Neural progenitor cell (in vitro differentiated cells): ENCODE data around the gene FIP1L1. TPM values are rescaled to one million over a fixed set of nuclear protein-coding genes. Genes with fewer than 3 reads are reported as not detected.

Source experiments
- DNase-seq: peaks from one replicate; pipeline ENCODE4 v3.0.0-alpha.2; 2016; ENCODE audit warnings: low spot score
- H2AFZ ChIP-seq: fragments of 200-600 bp; sonication (generic); replicated peaks from 2 replicates; pipeline ENCODE4 v1.6.1; 2016; ENCODE audit warnings: antibody characterized with exemption
- H3F3A ChIP-seq: fragments of 200-600 bp; sonication (generic); 2 replicates; pipeline ENCODE4 v1.6.1; 2016; ENCODE audit warnings: antibody characterized with exemption, low read depth
- H3K27ac ChIP-seq: fragments of 200-600 bp; sonication (generic); 2 replicates; pipeline ENCODE4 v1.5.1; 2016; ENCODE audit warnings: mild to moderate bottlenecking
- H3K27me3 ChIP-seq: fragments of 200-600 bp; sonication (generic); 2 replicates; pipeline ENCODE4 v1.6.1; 2016; ENCODE audit warnings: mild to moderate bottlenecking, moderate library complexity
- H3K36me3 ChIP-seq: fragments of 200-600 bp; sonication (generic); 2 replicates; pipeline ENCODE4 v1.5.1; 2016
- H3K4me1 ChIP-seq: fragments of 200-600 bp; sonication (generic); 2 replicates; pipeline ENCODE4 v1.6.1; 2016; ENCODE audit warnings: mixed run types
- H3K4me2 ChIP-seq: fragments of 200-600 bp; sonication (generic); 2 replicates; pipeline ENCODE4 v1.6.1; 2016
- H3K4me3 ChIP-seq: fragments of 200-600 bp; sonication (generic); 2 replicates; pipeline ENCODE4 v1.5.1; 2016
- H3K79me2 ChIP-seq: fragments of 200-600 bp; sonication (generic); 2 replicates; pipeline ENCODE4 v1.6.1; 2016; ENCODE audit warnings: low read depth
- H3K9ac ChIP-seq: fragments of 200-600 bp; sonication (generic); 2 replicates; pipeline ENCODE4 v1.6.1; 2016
- H3K9me3 ChIP-seq: fragments of 200-600 bp; sonication (generic); 2 replicates; pipeline ENCODE4 v1.5.1; 2016; ENCODE audit warnings: low read depth
- H4K20me1 ChIP-seq: fragments of 200-600 bp; sonication (generic); 2 replicates; pipeline ENCODE4 v1.6.1; 2016; ENCODE audit warnings: low read depth
- H3K27ac Mint-ChIP-seq: 3 replicates; pipeline ENCODE4 v1.8.0; 2021; ENCODE audit warnings: mixed read lengths
- H3K27me3 Mint-ChIP-seq: 2 replicates; pipeline ENCODE4 v1.8.0; 2022; ENCODE audit warnings: low read depth, mild to moderate bottlenecking, inconsistent platforms, moderate library complexity, mixed read lengths; ENCODE audit not compliant: insufficient read depth
- H3K36me3 Mint-ChIP-seq: 3 replicates; pipeline ENCODE4 v1.8.0; 2021; ENCODE audit warnings: mixed read lengths
- H3K4me1 Mint-ChIP-seq: 3 replicates; pipeline ENCODE4 v1.8.0; 2021; ENCODE audit warnings: mixed read lengths
- H3K4me3 Mint-ChIP-seq: 3 replicates; pipeline ENCODE4 v1.8.0; 2021; ENCODE audit warnings: mild to moderate bottlenecking, moderate library complexity, mixed read lengths
- H3K9me3 Mint-ChIP-seq: 3 replicates; pipeline ENCODE4 v1.8.0; 2020; ENCODE audit warnings: mixed read lengths
- EZH2 ChIP-seq: fragments of 200-600 bp; sonication (generic); IDR thresholded peaks from 2 replicates; pipeline ENCODE4 v1.6.1; 2017; ENCODE audit warnings: antibody characterized with exemption, mild to moderate bottlenecking, moderate library complexity
- EZH2phosphoT487 ChIP-seq: fragments of 200-600 bp; sonication (generic); IDR thresholded peaks from 2 replicates; pipeline ENCODE4 v1.6.1; 2017; ENCODE audit warnings: antibody characterized with exemption
- total RNA-seq: library from RNA; depleted of rRNA; stranded (reverse); fragments of >200 nt; gene quantifications from 2 replicates; pipeline ENCODE4 v1.2.3, GENCODE V29; 2015; ENCODE audit warnings: low replicate concordance
- TF ChIP-seq, protein P1 (sequence below): fragments of 200-600 bp; sonication (generic); IDR thresholded peaks from 2 replicates; pipeline ENCODE4 v1.5.1; 2017; ENCODE audit warnings: antibody characterized with exemption, mild to moderate bottlenecking

Gene FIP1L1
- total RNA-seq, 1 donor from 2014 or later, result 88.5 TPM

DNA sequence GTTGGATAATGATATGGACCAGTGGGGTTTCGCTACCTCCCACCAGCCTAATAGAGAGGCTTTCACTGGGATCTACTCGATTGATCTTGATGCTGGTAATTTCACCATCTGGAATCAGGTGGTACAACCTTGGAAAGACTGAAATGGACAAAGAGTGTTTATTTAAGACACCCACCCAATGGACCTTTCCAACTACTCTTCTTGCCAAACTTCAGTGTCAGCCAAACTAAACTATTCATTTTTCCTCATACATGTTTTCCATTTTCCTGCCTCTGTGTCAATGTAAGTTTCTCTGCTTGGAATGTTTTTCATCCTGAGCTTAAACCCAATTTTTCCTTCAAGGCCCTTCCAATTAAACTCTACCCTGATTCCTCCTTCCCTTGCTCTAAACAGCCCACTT lies 121.3 kb downstream of the FIP1L1 start:
- Histone ChIP-seq H3K9me3 (no peaks in the 10 kb centered on the region), H2AFZ (no peak overlapping the region), H3K4me1 (peaks cover 14% of the 10 kb centered on the region), H4K20me1 (no peaks in the 10 kb centered on the region), H3K36me3 (no peaks in the 10 kb centered on the region), H3F3A (no peaks in the 10 kb centered on the region), H3K27ac (no peak overlapping the region), H3K79me2 (no peaks in the 10 kb centered on the region), H3K9ac (no peak overlapping the region), H3K27me3 (no peaks in the 10 kb centered on the region), H3K4me3 (no peak overlapping the region), H3K4me2 (no peak overlapping the region)
- H3K4me1 Mint-ChIP-seq, result peaks cover 7% of the 10 kb centered on the region
- H3K9me3 Mint-ChIP-seq, result no peaks in the 10 kb centered on the region
- H3K4me3 Mint-ChIP-seq, result no peak overlapping the region
- H3K36me3 Mint-ChIP-seq, result no peaks in the 10 kb centered on the region
- DNase-seq, result no peak
- H3K27ac Mint-ChIP-seq, result no peak overlapping the region
- no peaks in the 10 kb centered on the region for H3K27me3 Mint-ChIP-seq
- TF ChIP-seq EZH2 (no peak), EZH2phosphoT487 (no peak)
- TF ChIP-seq, protein P1, sequence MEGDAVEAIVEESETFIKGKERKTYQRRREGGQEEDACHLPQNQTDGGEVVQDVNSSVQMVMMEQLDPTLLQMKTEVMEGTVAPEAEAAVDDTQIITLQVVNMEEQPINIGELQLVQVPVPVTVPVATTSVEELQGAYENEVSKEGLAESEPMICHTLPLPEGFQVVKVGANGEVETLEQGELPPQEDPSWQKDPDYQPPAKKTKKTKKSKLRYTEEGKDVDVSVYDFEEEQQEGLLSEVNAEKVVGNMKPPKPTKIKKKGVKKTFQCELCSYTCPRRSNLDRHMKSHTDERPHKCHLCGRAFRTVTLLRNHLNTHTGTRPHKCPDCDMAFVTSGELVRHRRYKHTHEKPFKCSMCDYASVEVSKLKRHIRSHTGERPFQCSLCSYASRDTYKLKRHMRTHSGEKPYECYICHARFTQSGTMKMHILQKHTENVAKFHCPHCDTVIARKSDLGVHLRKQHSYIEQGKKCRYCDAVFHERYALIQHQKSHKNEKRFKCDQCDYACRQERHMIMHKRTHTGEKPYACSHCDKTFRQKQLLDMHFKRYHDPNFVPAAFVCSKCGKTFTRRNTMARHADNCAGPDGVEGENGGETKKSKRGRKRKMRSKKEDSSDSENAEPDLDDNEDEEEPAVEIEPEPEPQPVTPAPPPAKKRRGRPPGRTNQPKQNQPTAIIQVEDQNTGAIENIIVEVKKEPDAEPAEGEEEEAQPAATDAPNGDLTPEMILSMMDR, result no peak

- Histone ChIP-seq H3K4me3 (no peak overlapping the region), H3K27me3 (no peaks in the 10 kb centered on the region), H3K79me2 (no peaks in the 10 kb centered on the region), H3K36me3 (no peaks in the 10 kb centered on the region), H3F3A (no peaks in the 10 kb centered on the region), H3K4me1 (peaks cover 14% of the 10 kb centered on the region), H3K4me2 (no peak overlapping the region), H4K20me1 (no peaks in the 10 kb centered on the region), H3K9me3 (no peaks in the 10 kb centered on the region), H3K9ac (no peak overlapping the region), H3K27ac (no peak overlapping the region), H2AFZ (no peak overlapping the region)
- Mint-ChIP-seq H3K4me3 (no peak overlapping the region), H3K4me1 (peaks cover 7% of the 10 kb centered on the region), H3K27me3 (no peaks in the 10 kb centered on the region), H3K36me3 (no peaks in the 10 kb centered on the region), H3K27ac (no peak overlapping the region), H3K9me3 (no peaks in the 10 kb centered on the region)
- DNase-seq, result no peak
- no peak for TF ChIP-seq EZH2
- TF ChIP-seq, protein P1, result no peak
- TF ChIP-seq EZH2phosphoT487, result no peak
These were observed 122.3 kb downstream of the FIP1L1 start for GRCh38 chr4:53499791-53500190.

DNA sequence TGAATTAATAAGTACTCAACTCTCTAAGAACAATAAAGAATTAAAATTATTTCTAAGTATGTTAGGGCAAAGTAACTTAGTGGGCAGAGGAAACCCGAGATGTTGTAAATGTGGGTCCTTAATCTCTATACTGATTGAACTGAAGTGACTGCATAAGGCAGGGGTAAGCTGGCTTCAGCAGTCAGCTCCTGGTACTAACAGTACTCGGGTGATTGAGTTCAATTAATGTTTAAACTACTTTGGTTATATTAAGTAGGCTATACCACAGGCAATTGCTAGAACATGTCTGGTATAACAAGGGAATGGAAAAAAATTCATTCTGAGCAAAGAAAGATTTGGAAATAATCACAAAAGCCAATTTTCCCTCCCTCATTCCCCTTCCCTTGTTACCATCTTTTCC lies 123.1 kb downstream of the FIP1L1 start:
- Histone ChIP-seq H3F3A (no peaks in the 10 kb centered on the region), H3K4me3 (no peak overlapping the region), H3K9me3 (no peaks in the 10 kb centered on the region), H4K20me1 (no peaks in the 10 kb centered on the region), H3K9ac (no peak overlapping the region), H3K27ac (no peak overlapping the region), H3K4me2 (no peak overlapping the region), H3K27me3 (no peaks in the 10 kb centered on the region), H2AFZ (no peak overlapping the region), H3K36me3 (no peaks in the 10 kb centered on the region), H3K4me1 (peaks cover 14% of the 10 kb centered on the region), H3K79me2 (no peaks in the 10 kb centered on the region)
- Mint-ChIP-seq H3K36me3 (no peaks in the 10 kb centered on the region), H3K27me3 (no peaks in the 10 kb centered on the region), H3K9me3 (no peaks in the 10 kb centered on the region), H3K27ac (no peak overlapping the region), H3K4me1 (peaks cover 7% of the 10 kb centered on the region), H3K4me3 (no peak overlapping the region)
- TF ChIP-seq, protein P1, result no peak
- no peak for TF ChIP-seq EZH2
- TF ChIP-seq EZH2phosphoT487, result no peak
- no peak for DNase-seq
